ENCODE data around the gene HSPB6. TPM values are rescaled to one million over a fixed set of nuclear protein-coding genes. Genes with fewer than 3 reads are reported as not detected.

HSPB6 gene
- total and polyA plus RNA-seq, 2 of the 8 experiments (the other 6 are each of a cell fraction or from before 2014, with no cell fraction given), result 0.91 TPM; not detected in 1

DNA sequence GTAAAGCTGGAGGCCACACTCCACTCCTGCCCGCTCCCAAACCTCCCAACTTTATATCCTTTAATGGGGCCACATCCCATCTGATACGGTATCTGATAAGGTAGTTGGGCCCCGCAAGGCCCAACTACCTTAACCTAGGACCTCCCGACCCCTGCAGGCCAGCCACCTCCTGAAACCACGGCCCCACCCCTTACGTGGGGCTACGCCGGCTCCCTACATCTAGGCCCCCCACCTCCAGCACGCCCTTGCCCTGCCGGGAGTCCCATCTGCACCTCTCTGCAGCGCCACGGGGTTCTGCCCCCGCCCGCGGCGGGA, 16.8 kb downstream of the HSPB6 start:
- no peaks in the 10 kb centered on the region for H3K79me2 ChIP-seq (ENCODE audit: control insufficient read depth in 1 of 2, insufficient read depth in 2 of 2, low read length in 2 of 2)
- peaks cover 14% of the 10 kb centered on the region; the same call in 1 of the 2 replicates for H3K23me2 ChIP-seq (ENCODE audit: low read depth, low read length)
- no peak overlapping the region for H4K5ac ChIP-seq (ENCODE audit: insufficient read length, low read depth, low read length)
- H3K9me3 ChIP-seq (ENCODE audit: insufficient read depth in 2 of 2, low read depth in 1 of 2, low read length in 1 of 2), result no peaks in the 10 kb centered on the region
- no peak overlapping the region for H3K23ac ChIP-seq (ENCODE audit: insufficient read length)
- peaks cover 0 to 9% of the 10 kb centered on the region in 2 experiments for H4K20me1 ChIP-seq (replicated peaks in 1 of 2; ENCODE audit: control insufficient read depth in 1 of 2, insufficient read depth in 2 of 2, low read length in 2 of 2)
- H2AFZ ChIP-seq (ENCODE audit: low read length), result peak overlapping the region; percentile 26; the same call in 1 of the 2 replicates
- H3K4me2 ChIP-seq (ENCODE audit: insufficient read depth in 1 of 2, low read depth in 2 of 2, low read length in 2 of 2), result peak overlapping the region; percentile 70 to 78
- H2BK12ac ChIP-seq (ENCODE audit: low read depth, low read length), result no peak overlapping the region
- TF ChIP-seq POLR2A (IDR thresholded peaks at IDR 0.05; ENCODE audit: control extremely low read depth in 1 of 2, low read depth in 2 of 2, low read length in 2 of 2) (peak in 1 of 2 experiments; percentile 19; a peak in 1 of 3 replicates), RBBP5 (IDR thresholded peaks at IDR 0.05; ENCODE audit: borderline replicate concordance, low read depth, low read length) (no peak), POLR2AphosphoS5 (IDR thresholded peaks at IDR 0.05; ENCODE audit: low read depth, low read length) (no peak), TCF12 (IDR thresholded peaks at IDR 0.05; ENCODE audit: low read depth, low read length) (no peak), HDAC2 (IDR thresholded peaks at IDR 0.05; ENCODE audit: borderline replicate concordance in 1 of 2, low read depth in 2 of 2, low read length in 2 of 2) (no peak)
- no peak overlapping the region for H2BK20ac ChIP-seq (ENCODE audit: low read length)
- 4% methylated on average over 14 of the region's 16 CpGs; no CpG with 5 or more reads in 1 of the 2 experiments for WGBS, 2 experiments (ENCODE audit: extremely low coverage in 1 of 2, insufficient coverage in 1 of 2, insufficient read length in 1 of 2, insufficient replicate concordance in 2 of 2, low coverage in 1 of 2, low lambda C conversion rate in 2 of 2, missing lambda C conversion rate in 1 of 2)
- H3K4me1 ChIP-seq (replicated peaks in 1 of 4; ENCODE audit: control insufficient read depth in 3 of 4, insufficient read depth in 4 of 4, low read length in 3 of 4), result peaks cover 0 to 6% (median 3%) of the 10 kb centered on the region in 4 experiments; a peak in 3 of 7 replicates
- peak overlapping the region; percentile 83 for H3K18ac ChIP-seq (ENCODE audit: extremely low read depth, low read length)
- H2AK5ac ChIP-seq (ENCODE audit: low read depth, low read length), result no peak overlapping the region
- ChIA-PET CTCF (ENCODE audit: partially characterized antibody) (interaction anchor here (0.7 to 8.9 kb wide), 11 partner anchors 10 to 138 kb away, joined by 3 to 80 read pairs (median 4); no protein-coding TSS in a partner anchor), POLR2A (ENCODE audit: partially characterized antibody) (interaction anchor here (0.6 to 7.6 kb wide), 23 partner anchors 8 to 245 kb away, joined by 3 to 54 read pairs (median 4); partner anchors contain the start of genes APLP1, COX6B1, HSPB6 and LIN37)
- no peak overlapping the region; the same call in 1 of the 2 replicates for H2BK5ac ChIP-seq (ENCODE audit: low read depth, low read length)
- peak overlapping the region; percentile 72 to 86 (median 78) for H3K4me3 ChIP-seq (ENCODE audit: extremely low read depth in 1 of 4, insufficient read depth in 2 of 4, low read depth in 3 of 4, low read length in 4 of 4)
- H3K56ac ChIP-seq (replicated peaks; ENCODE audit: insufficient read length, low read depth, low read length), result no peak overlapping the region
- no peak overlapping the region for H2BK120ac ChIP-seq (replicated peaks; ENCODE audit: low read depth, low read length)
- no peak overlapping the region for H3K27ac ChIP-seq (ENCODE audit: low read depth, low read length)
- H3K14ac ChIP-seq (ENCODE audit: insufficient read length), result no peak overlapping the region
- no peaks in the 10 kb centered on the region for H3K27me3 ChIP-seq (replicated peaks in 1 of 4; ENCODE audit: control insufficient read depth in 3 of 4, extremely low read depth in 1 of 4, insufficient read depth in 3 of 4, low read length in 3 of 4)
- no peak overlapping the region for H3K4ac ChIP-seq (replicated peaks; ENCODE audit: insufficient read length, low read depth, low read length)
- H3K9ac ChIP-seq (replicated peaks in 1 of 4; ENCODE audit: extremely low read depth in 1 of 4, low read depth in 3 of 4, low read length in 3 of 4), result peak overlapping the region in 3 of 4 experiments; percentile 29 to 52 (median 31); a peak in 6 of 7 replicates
- FAIRE-seq (no peak), DNase-seq (ENCODE audit: low read depth in 1 of 2, low spot score in 2 of 2) (no peak)
- H4K91ac ChIP-seq (replicated peaks; ENCODE audit: insufficient read length, low read length), result no peak overlapping the region
- no peak overlapping the region for H4K8ac ChIP-seq (ENCODE audit: extremely low read depth, insufficient read depth, low read length)
- H2BK15ac ChIP-seq (ENCODE audit: low read length), result no peak overlapping the region
- H3K36me3 ChIP-seq (ENCODE audit: control insufficient read depth in 2 of 4, insufficient read depth in 4 of 4, low read length in 3 of 4), result peaks cover 11 to 21% (median 17%) of the 10 kb centered on the region in 4 experiments; a peak in 6 of 8 replicates
- no peaks in the 10 kb centered on the region; the same call in 1 of the 2 replicates for H3K79me1 ChIP-seq (ENCODE audit: low read depth, low read length)

All from H1 (cell line).